Myocyte (in vitro differentiated cells): ENCODE results near the gene PRKCZ. TPM values are rescaled to one million over a fixed set of nuclear protein-coding genes. Genes with fewer than 3 reads are reported as not detected.

Experiments used
- DNase-seq: peaks from one replicate; pipeline ENCODE4 v3.0.0-alpha.2; 2012; ENCODE audit warnings: low read depth
- total RNA-seq: library from RNA; depleted of rRNA; stranded (reverse); fragments of >200 nt; gene quantifications from 2 replicates; pipeline ENCODE4 v1.2.3, GENCODE V29; 2014

PRKCZ gene
- total RNA-seq, 1 donor from 2014 or later = 0.27 TPM

DNA sequence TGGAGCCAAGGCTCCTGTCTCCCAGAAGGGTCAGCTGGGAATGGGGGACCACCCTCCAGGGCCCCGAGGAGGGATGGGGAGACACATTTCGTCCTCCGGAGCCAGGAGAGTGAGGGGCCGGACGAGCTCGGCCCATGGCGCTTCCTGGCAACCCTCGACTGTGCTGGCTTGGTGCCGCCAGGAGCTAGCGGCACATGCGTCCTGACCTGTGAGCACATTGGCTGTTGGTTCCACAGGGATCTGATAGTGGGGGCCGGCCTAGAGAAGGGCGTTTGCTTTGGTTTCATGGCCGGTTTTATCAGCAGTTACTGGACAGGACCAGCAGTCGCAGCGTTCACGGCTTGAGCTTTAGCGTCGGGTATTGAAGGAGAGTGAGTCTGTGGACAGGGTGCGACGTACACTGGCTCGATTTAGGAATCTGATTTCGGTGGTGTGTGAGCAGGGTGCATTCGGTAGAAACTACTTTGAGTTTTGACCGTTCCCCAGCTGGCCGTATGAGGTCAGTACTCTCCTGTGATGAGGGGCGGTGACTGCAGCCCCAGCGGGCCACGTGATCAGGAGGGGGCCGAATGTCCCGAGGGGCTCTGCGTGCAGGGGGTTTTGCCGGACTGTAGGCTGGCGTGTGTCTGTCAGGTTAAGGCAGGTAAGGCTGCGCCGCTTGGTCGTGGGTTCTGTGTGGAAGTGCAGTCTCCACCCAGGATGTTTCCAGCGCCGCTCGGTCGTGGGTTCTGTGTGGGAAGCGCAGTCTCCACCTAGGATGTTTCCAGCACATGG, 125.7 kb downstream of the PRKCZ start:
- DNase-seq = no peak

DNA sequence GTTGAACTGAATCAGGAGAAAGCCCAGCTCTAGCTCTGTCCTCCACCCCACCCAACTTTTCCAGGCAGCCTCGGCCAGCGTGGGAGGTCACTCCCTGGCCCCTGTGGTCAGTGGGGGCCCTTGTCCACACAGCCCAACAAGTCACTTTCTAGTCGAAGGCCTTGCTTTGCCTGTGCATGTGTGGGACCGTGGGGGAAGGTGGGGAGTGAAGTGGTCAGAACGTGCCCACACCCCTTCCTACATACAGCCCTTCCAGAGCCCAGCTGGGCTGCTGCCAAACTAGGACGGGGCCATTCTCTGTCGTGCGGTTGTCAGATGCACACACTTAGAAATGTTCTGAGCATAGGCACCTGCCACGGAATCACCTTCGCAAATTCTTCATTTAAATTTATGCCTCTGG, 126.4 kb downstream of the PRKCZ start:
- DNase-seq = no peak

DNA sequence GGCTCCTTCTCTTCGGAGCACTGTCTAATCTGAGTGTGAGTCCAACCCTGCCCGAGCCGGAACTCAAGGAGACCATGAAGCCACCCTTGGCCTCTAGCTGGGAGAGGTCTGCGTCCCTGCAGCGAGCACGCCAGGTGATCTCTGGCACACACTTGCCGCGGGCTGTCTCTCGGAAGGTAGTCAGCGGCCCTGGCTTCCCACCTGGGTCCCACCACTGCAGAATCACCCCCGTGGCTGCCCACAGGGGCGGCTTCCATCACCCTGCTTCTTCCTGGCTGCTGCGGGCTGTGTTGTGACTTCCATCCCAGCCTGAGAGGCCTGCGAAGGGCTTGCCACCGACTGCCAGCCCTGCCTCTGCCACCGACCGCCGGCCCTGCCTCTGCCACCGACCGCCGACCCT, 127.3 kb downstream of the PRKCZ start:
- DNase-seq = no peak

DNA sequence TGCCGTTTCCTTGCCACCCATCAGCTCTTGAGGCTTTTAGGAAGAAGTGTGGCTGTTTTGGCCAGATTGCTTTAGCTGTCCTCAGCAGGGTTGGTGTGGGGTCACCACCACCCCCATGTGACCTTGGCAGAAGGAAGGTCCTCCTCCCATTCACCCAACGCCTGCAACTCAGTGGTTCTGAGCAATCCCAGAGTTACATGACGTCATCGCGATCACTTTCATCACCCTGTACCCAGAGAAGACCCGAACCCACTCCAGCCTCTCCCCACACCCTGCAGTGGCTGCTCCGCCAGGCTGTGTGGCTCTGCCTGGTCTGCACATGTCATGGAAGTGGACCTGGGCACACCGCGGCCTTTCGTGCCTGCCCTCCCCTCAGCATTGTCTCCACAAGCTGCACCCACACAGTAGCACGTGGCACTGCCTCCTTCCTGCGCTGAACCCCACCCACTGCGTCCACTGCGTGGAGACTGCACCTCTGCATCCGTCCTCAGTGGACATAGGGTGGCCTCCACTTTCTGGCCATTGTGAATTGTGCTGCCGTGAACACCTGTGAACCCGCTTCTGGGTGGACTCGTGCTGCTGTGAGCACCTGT, 127.8 kb downstream of the PRKCZ start:
- DNase-seq = no peak

DNA sequence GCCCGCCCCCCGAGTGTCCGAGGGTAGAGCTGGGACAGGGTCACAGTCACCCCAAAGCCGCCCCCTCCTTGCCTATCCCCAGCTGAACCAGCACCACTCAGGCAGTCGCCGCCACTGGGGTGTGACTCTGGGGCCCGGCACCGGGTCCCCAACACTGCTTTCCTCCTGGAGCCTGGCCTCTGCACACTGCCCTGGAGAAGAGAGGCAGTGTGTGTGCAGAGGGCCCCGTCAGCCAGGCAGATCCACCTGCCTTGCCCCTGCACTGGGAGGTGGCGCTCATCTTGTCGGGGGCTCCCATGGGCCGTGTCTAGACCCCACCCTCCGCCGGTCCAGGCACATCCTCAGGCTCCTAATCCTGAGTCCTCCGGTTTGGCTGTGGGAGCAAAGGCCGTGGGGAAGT, 128.7 kb downstream of the PRKCZ start:
- no peak for DNase-seq

DNA sequence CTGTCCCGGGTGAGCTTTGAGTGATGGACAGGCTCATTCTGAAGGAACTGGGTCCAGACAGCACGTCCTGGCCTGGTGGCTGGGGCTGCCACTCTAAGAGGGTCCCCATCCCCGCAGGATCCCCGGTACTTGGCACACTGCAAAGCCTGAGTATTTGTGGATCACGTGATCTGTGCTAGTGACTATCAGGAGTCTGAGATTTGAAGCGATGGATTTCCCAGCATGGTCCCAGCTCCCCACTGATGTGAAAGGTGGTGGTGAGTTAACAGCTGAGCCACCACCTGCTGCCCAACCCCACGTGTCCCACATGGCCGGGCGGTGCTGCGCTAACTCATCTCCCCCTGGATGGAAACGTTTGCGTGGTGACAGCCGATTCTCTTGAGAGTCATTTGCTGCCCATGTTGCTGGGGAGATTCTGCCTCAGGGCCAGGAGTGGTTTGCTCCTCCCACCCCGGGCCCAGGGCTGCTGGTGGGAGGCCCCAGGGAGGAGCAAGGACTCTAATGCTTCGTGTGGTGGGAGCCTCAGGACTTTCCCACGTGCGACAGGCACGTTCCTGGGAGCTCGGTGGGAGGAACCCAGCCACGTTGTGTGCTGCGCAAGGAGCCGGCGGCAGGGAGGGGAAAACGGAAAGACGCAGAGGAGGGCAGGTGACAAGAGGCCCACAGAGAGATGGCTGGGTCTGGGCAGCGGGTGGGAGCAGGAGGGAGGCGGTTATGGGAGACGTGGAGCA, 129.2 kb downstream of the PRKCZ start:
- peak; percentile 34 for DNase-seq

DNA sequence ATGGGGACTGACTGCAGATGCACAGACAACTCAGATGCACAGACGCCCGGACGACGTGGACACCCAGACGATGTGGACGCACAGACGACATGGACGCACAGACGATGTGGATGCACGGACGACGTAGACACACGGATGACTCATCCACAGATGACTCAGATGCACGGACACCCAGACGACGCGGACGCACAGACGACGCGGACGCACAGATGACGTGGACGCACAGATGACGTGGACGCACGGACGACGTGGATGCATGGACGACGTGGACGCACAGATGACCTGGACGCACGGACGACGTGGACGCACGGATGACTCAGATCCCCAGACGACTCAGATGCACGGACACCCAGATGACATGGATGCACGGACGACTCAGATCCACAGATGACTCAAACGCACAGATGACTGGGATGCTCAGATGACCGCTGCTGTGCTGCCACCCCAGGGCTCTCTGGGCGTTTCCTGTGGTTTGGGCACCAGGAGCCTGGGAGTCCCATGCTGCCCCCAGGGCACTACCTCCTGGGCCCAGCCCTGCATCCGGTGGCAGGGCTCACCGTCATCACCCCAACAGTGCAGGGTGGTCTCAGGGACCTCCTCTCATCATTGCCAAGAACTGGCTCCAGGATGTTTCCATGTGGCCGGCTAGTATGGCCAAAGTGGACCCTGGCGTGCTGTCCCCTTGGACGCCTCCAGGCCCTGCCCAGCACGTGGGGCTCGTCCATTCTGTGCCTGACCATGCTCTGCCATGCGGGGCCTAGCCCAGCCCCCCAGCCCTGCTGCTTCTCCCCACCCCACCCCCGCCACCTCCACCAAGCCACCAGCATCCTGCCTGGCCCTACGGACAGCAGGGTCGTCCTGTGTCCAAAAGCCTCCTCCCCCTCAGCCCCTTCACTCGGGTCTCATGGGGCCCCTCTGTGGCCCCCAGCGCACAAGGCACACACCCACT, 130.4 kb downstream of the PRKCZ start:
- DNase-seq = no peak

DNA sequence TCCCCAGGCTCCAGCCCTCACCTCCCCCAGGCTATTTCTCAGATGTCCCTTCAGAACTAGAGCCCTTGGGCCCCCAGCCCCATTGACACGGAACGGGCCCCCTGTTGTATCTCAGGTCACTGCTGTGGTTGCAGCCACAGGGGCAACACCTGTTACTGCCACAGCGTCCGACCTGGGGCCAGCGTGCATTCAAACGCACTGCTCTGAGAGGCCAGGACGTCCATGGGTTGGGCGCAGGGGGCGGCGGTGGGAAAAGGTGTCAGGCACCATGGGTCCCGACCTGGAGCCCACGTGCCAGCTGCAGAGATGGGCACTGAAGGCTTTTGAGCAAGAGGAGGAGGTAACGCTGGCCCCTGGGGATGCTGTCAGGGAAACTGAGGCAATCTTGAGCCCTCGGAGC, 131.1 kb downstream of the PRKCZ start:
- no peak for DNase-seq

DNA sequence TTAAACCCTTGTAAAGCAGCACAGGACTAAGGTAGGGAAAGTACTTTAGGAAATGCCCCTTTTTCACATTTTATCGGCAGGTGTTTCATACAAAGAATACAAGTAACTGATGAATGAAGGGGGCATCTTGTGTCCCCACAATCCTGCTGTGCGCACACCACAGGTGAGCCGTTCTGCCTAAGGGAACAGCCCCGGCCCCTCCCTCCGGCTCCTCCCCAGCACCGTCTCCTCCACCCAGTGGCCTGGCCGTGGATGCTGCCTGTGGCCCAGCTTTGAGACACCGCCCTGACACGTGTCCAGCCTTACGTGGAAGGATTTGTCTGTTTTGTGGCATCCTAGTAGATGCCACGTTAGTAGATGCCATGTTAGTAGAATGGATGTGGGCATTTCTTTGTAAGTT, 131.5 kb downstream of the PRKCZ start:
- no peak for DNase-seq

DNA sequence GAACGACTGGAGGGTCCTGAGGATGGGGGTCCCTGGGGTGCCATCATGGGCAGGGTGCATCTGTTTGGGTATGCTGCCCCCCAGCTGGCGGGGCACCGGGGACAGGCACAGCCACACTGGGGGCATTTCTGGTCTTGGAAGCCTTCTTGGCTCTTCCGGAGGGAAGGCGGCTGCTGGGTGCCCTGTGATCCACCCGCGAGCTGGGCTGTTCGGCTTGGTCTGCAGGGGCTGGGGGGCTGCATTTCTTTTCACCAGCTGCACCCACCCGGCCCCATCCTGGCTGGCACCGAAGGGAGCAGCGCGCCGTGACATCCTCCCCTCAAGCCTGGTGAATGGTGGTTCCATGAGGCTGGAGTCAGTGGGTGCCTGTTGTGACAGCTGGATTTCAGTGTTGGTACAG, 132.2 kb downstream of the PRKCZ start:
- DNase-seq = no peak

DNA sequence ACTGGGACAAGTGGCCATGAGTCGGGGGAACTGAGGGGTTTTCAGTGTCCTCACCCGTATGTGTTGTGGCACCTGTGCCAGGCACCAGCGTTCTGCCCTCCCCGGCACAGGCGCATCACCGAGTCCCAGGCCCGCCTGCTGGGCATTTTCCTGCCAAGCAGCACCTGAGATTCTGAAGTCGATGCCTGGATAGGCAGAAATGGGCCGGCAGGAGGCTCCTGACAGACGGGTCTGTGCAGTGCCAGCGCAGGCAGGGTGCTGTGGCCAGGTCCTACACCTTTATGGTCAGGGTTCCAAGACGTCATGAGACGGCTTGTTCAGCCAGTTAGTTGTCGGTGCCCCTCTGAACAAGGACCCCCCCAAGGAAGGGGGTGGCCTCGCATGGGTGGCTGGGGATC, 133.7 kb downstream of the PRKCZ start:
- no peak for DNase-seq

DNA sequence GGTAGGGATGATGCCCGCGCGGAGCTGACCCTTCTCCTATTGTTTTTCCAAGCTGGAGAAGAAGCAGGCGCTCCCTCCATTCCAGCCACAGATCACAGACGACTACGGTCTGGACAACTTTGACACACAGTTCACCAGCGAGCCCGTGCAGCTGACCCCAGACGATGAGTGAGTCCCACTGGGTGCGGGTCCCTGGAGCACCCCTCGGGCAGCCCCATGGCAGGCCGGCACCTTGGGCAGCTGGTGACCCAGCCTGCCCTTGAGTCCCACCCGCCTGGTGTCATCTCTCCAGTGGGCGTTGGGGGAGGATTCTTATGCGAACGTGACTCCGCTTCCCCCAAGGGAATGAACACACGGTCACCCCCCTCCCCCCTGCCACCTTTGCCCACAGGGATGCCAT, 134.3 kb downstream of the PRKCZ start:
- no peak for DNase-seq

DNA sequence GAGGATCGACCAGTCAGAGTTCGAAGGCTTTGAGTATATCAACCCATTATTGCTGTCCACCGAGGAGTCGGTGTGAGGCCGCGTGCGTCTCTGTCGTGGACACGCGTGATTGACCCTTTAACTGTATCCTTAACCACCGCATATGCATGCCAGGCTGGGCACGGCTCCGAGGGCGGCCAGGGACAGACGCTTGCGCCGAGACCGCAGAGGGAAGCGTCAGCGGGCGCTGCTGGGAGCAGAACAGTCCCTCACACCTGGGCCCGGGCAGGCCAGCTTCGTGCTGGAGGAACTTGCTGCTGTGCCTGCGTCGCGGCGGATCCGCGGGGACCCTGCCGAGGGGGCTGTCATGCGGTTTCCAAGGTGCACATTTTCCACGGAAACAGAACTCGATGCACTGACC, 134.7 kb downstream of the PRKCZ start:
- DNase-seq = no peak

DNA sequence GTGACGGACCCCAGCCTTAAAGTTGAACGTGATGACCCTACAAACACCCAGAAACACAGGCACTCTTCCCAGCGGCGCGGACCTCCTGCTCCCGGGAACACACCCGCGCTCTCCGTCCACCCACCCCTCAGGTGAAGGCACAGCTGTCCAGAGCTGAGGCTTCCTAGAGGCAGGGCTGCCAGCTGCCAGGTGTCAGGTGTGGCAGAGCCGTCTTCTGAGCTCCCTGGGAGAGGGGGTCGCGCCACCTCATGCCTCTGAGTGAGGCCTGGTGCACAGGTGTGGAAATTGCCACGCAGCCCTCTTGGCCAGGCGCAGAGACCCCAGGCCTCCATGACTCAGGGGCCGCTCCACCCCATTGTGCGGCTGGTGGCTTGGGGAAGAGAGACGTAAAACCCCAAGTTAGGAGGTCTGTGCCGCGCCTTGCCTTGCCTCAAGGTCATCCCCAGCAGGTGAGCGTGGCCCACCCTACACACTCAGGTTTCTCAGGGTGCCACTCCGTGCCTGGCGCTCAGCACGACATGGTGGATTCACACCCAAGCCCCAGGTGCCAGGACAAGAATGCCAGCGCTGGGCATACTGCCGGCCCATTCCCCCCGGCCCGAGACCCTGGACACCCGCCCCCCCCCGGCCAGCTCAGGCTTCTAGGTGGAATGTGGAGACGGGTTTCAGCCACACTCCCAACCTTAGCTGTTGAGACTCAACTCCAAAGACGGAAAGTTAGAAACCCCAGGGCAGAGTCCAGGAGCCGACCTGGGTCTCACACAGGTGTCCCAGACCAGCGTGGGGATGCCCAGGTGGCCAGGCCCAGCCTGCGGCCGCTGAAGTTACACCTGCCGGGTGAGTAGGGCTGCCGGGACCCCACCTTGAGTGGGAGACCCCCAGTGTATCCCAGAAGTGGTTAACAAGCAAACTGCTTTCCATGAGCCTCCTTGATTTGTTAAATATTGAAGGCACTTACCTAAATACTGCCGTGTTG, 136.0 kb downstream of the PRKCZ start:
- no peak for DNase-seq

DNA sequence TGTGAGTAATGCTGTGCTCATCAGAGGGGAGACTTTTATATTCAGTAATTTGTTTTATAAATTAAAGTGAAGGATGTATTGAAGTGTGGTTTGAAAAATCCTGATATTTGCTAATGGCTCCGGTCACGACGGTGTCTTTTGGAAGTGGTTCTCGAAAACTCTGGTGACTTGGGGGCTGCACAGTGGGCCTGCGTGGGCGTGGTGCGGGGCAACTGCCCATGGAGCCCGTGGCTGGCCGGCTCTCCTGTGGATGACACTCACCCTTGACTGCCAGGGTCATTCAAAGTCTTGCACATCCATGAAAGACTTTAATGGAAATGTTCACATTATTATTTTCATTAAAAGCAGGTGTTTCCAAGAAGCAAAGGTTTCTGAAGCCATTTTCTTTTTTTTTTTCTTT, 136.7 kb downstream of the PRKCZ start:
- no peak for DNase-seq

DNA sequence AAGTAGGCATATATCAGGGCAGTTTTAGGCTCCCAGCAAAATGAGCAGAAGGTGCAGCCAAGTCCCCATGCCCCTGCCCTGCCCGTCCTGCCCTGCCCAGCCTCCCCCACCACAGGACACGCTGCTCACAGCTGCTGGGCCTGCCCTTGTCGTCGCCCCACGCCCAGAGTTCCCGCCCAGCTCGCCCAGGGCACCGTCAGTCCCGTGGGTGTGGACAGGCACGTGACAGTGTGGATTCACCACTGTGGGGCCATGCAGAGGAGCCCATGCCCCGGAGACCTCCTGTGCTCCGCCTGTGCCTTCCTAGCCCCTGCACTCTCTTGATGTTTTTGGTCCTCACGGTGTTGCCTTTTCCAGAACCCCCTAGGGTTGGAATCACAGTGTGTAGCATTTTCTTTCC, 137.4 kb downstream of the PRKCZ start:
- DNase-seq = no peak

DNA sequence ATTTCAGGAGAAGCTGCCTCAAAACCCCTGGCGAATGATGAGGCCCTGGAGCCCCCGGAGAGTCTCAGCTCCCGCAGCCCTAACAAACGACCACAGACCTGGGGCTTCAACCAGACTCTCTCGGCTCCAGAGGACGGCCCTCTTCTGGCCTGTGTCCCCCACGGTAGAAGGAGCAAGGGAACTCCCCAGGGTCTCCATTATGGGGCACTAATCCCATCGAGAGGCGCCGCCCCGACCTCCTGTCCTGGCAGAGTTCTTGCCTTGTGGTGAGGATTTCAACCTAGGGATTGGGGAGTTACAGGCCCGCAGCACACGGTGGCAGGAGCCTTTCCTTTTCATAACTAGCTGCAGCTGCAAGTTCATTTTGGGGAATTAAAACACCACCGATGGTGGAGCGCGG, 138.1 kb downstream of the PRKCZ start:
- DNase-seq = no peak

DNA sequence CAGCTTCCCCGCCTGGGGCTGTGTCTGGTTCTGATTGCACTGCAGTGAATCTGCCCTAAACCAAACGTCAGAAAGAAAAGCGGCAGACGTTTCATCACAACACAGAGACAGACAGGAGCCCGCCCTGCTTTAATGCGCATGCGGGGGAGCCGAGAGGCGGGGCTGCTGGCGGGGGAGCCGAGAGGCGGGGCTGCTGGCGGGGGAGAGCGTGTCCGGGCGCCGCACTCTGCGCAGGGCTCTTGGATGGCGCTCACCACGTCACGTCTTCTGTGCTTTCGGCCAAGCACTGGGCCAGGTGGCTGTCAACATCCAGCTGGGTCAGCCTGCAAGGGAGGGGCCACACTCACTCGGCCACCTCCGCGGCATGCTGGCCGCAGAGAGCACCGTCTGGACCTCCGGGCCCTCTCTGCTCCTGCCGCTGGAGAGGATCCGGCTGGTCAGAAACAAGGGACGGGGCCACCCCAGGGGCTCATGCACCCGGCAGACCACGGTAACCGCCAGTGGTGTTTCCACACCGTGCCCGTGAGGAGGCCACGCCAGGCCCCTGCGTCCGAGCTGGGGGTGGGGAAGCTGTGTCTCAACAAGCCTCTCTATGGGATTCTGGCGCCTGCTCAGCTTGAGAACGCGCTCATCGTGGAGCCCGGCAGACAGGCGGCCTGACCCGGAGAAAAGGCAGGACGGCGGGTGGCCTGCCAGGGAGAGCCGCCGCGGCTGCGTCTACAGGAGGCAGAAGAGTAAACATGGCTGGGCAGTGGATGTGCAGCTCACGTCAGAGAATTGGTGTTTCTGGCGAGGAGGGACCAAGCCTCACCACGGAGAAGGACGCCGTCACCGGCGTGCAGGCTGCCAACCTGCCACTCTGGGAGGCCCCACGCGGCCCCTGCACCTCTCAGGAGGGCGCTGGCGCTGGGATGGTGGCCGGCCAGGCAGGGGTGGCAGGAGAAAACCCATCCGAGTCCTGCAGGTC, 139.5 kb downstream of the PRKCZ start:
- DNase-seq = peak; percentile 96

DNA sequence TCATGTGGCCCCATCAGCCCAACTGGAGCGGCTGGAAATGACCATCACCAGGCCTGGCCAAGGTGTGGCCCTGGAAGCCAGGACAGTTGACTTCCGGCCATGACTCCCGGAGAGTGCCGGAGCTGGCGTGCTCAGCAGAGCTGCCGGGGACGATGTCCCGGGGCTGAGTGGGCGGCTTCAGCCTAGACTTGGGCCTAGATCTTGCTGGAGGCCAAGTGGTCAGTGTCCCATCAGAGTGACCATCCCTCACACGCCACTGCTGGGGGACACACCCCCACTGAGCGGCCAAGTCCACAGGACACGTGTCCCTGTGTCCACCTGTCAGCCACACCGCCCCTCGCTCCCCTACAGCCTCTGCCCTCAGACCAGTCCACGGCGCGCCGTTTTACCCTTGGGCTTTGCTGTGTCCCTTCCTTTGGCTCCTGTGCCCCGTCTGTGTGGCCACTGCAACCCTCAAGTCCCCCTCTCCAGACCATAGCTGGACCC, 140.3 kb downstream of the PRKCZ start:
- no peak for DNase-seq
